T-helper 1 cell (primary cell): ENCODE results near the gene CASD1.

Experiments
- DNase-seq, 5 donors: peaks; one replicate each; pipeline ENCODE4 v3.0.0-alpha.2; 2012 to 2020

CASD1 gene

DNA sequence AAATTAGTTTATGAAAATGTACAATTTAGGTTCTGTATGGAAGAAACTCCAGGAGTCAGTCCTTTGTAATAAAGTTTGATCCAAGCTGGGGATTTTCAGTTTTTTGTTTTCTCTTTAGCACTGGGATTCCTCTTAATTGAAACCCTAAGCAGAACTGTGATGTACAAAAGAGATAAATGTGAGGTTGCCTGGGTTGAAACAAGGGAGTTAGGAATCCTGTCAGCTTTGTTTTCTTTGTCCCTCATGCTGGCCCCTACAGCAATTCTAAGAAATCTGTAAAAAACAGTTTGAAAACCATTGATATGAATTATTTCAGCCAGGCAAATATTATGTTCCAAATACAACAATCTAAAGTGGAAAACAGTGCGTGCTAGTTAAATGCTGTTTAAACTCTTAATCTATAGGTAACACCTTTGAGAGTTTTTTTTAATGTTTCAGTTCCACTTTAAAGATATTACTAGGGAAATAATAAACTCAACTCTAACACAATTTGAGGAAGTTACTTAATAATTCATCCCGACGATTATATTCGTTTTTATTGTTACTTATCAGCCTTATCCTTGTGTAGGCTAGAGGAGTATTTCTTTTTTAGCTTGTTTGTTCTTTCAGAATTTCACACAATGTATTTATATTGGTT lies 81.0 kb downstream of the CASD1 start:
- no peak for DNase-seq

DNA sequence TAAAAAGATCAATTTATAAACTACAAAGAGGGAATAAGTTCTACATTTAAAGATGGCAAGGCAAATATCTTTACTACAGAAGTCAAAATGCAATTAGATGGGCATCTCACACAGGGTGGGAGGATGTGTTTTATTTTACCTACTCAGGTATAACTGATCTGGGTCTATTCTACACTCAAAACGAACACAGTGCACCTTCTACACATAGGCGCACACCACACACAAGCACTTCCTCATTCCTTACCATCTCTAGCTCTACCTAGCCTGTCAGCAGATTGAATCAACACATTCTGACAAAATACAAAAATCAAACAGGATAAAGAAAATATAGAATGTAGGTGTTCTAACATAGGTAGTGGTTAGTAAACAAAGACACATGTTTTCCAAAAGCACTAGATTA lies 81.6 kb downstream of the CASD1 start:
- DNase-seq, result no peak

DNA sequence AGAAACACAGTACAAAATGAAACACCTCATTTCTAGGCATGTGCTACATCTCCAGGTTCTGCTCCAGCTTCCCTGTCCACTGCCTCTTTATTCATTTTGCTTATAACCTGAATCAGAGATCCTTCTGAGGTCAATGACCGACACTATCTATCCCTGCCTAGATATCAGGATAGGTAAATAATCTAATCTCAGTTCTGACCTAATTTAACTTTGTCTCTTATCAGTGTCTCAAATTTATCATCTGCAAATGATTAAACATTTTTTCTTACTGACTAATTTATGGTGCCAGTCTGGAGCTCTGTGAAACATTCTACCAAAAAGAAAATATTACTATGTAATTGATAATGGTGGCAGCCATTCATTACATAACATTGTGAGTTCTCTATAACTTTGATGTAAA lies 85.3 kb downstream of the CASD1 start:
- no peak for DNase-seq

DNA sequence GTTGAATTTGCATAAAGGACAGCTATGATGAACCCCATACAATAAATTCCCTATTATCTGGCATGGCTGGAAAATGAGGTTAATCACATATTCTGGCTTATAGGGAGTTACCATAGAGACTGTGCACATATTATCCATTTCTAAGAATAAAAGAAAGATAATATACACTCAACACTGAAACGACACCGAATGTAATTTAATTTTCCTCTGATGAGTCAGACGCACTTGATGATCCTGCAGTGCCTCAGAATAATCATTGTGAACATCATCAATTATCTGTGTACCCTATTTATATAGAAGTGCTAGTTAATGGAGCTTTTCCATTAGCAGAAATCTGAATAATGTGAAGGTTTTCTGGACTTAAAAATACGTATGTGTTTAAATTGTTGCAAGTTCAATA lies 86.1 kb downstream of the CASD1 start:
- no peak for DNase-seq

DNA sequence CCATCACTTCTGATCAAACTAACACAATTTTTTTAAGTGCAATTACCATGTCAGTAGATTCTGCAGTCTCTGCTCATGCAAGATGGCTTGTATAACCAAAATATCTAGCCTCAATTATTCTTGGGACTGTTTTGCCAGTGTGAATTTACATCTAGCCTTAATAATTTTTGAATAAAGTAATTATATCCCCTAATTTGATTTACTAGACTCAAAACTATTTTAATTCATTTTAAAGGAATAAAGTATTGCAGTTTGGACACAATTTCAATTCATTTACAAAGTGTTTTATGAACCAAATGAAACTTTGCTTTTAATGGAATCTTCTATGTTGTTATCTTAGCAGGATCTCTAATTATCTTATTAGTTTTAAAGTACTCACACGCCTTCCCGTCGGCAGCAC lies 90.7 kb downstream of the CASD1 start:
- no peak for DNase-seq

DNA sequence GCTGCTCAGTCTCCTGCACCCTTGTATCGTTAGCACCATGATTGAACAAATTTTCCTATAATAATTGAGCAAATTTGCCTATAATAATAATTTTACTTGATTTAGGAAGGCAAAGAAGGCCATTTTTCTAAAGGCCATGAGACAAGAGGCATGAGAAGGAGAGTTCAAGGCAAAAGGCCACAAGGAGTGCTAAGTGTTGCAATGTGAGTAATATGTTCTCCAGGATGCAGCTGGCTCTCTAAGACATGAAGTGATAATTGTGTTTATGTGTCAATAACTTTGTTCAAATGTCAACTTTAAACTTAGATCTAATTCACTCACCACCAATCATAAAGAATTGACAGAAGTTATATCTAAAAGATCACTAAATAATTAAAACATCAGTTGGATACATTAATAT lies 92.6 kb downstream of the CASD1 start:
- DNase-seq, result no peak

DNA sequence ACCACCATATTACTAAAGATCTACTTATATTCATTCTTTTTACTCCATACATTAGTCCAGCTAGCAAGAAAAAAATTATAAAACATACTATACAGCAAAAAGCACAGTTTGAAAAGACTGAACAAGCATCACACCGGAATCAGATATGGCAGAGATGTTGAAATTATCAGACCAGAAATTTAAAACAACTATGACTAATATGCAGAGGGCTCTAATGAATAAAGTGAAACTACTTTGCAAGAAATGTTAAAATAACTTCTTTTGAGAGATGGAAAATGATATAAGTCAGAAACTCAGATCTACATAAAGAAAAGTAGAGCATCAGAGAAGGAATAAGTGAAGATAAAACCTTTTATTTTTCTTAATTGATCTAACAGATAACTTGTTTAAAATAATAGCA lies 95.4 kb downstream of the CASD1 start:
- no peak for DNase-seq
